Aorta (tissue), 5 donors: ENCODE data around the gene AMPH. TPM values are rescaled to one million over a fixed set of nuclear protein-coding genes. Genes with fewer than 3 reads are reported as not detected.

Source experiments
- ATAC-seq: fragments of 200-7000 bp; cut with Tn5 transposase; one replicate; pipeline ENCODE4 v1.9.1; 2022; ENCODE audit warnings: moderate library complexity; ENCODE audit not compliant: low FRiP score
- DNase-seq, 2 donors: peaks; one replicate each; pipeline ENCODE4 v3.0.0-alpha.2; 2020
- H3K27ac ChIP-seq, 2 donors: one replicate each; pipeline ENCODE4 v1.5.1; 2013; ENCODE audit warnings: low read length in 2 of 2, mild to moderate bottlenecking in 2 of 2, moderate library complexity in 2 of 2, control low read depth in 1 of 2, inconsistent platforms in 1 of 2, low read depth in 1 of 2
- H3K27me3 ChIP-seq, 2 donors: one replicate each; pipeline ENCODE4 v1.6.1; 2013; ENCODE audit warnings: control low read depth in 1 of 2, low read length in 1 of 2, mild to moderate bottlenecking in 1 of 2, moderate library complexity in 1 of 2; ENCODE audit not compliant: insufficient read depth in 2 of 2, control insufficient read depth in 1 of 2
- H3K36me3 ChIP-seq, 2 donors: one replicate each; pipeline ENCODE4 v1.6.1; 2013; ENCODE audit warnings: control low read depth in 1 of 2, low read length in 1 of 2, mild to moderate bottlenecking in 1 of 2; ENCODE audit not compliant: insufficient read depth in 2 of 2, control insufficient read depth in 1 of 2
- H3K4me1 ChIP-seq, 2 donors: one replicate each; pipeline ENCODE4 v1.6.1; 2013; ENCODE audit warnings: low read length in 2 of 2, control low read depth in 1 of 2, mild to moderate bottlenecking in 1 of 2, moderate library complexity in 1 of 2; ENCODE audit not compliant: insufficient read depth in 2 of 2, control insufficient read depth in 1 of 2
- H3K4me3 ChIP-seq, 2 donors: one replicate each; pipeline ENCODE4 v1.5.1; 2013; ENCODE audit warnings: low read length in 2 of 2, control low read depth in 1 of 2, mild to moderate bottlenecking in 1 of 2
- H3K9me3 ChIP-seq: one replicate; pipeline ENCODE4 v1.6.1; 2013; ENCODE audit warnings: mild to moderate bottlenecking, low read length; ENCODE audit not compliant: control insufficient read depth
- WGBS, 2 donors: extraction: QIAGEN DNeasy Blood & Tissue Kit; methylation state at CpG; one replicate each; pipeline ENCODE4 v1.1.7; 2013; 5-methylcytosine and 5-hydroxymethylcytosine counted together
- intact Hi-C, 2 donors: fragments of 100-400 bp; cut with DNase I; formaldehyde crosslinking; loops; one replicate each; pipeline versions ENCODE4 v1.14.2 to v1.15.0; 2022
- polyA plus RNA-seq, 2 donors: library from polyadenylated mRNA; stranded (reverse); fragments of 200-250 nt; gene quantifications; one replicate each; pipeline ENCODE4 v1.2.3, GENCODE V29; 2013
- total RNA-seq, 2 donors: library from RNA; stranded (reverse); fragmentation: NEBNext Ultra II Directional; extraction: Animal tissue kit (Norgen Biotek cat#: 25700); gene quantifications; one replicate each; pipeline ENCODE4 v1.2.1, GENCODE V29; 2021
- donor health status: healthy with polysubstance abuse.
- donor health status: Bipolar disorder and iron deficiency.
- donor health status: DM: no; HTN: no; CAD: no.
- donor health status: DM: no; HTN: no; CAD: no.
- donor health status: DM: yes; HTN: yes; CAD: no.

Gene AMPH
- total and polyA plus RNA-seq, 4 donors = 1.3 to 8.8 (median 4.4) TPM

- no peak for ATAC-seq
- Histone ChIP-seq H3K4me3 (no peak overlapping the region), H3K9me3 (no peaks in the 10 kb centered on the region), H3K27ac (no peak overlapping the region), H3K36me3 (no peaks in the 10 kb centered on the region), H3K27me3 (no peaks in the 10 kb centered on the region), H3K4me1 (no peaks in the 10 kb centered on the region)
- no peak for DNase-seq
- 83 to 86% methylated on average over 2 of the region's 2 CpGs for WGBS, 2 donors
- intact Hi-C loops = no loop called here
Observed at GRCh38 chr7:38507384-38507783, 123.8 kb downstream of the AMPH start.

- no peak overlapping the region for H3K4me3 ChIP-seq
- no peaks in the 10 kb centered on the region for H3K4me1 ChIP-seq
- WGBS, 2 donors = 46 to 51% methylated on average over 3 of the region's 3 CpGs
- ATAC-seq (no peak), DNase-seq (no peak)
- H3K9me3 ChIP-seq = no peaks in the 10 kb centered on the region
- intact Hi-C loops = no loop called here
- no peak overlapping the region for H3K27ac ChIP-seq
- H3K36me3 ChIP-seq = no peaks in the 10 kb centered on the region
- H3K27me3 ChIP-seq = no peaks in the 10 kb centered on the region
Observed at GRCh38 chr7:38506756-38507155, 124.4 kb downstream of the AMPH start.

GRCh38 chr7:38506004-38506403, 125.2 kb downstream of the AMPH start:
- no peaks in the 10 kb centered on the region for H3K27me3 ChIP-seq
- H3K27ac ChIP-seq = no peak overlapping the region
- H3K9me3 ChIP-seq = no peaks in the 10 kb centered on the region
- intact Hi-C loops = no loop called here
- no peaks in the 10 kb centered on the region for H3K36me3 ChIP-seq
- no peaks in the 10 kb centered on the region for H3K4me1 ChIP-seq
- no peak for DNase-seq
- no peak overlapping the region for H3K4me3 ChIP-seq
- WGBS, 2 donors = 96 to 100% methylated on average over 1 of the region's 1 CpG
- no peak for ATAC-seq

- Histone ChIP-seq H3K27ac (no peak overlapping the region), H3K9me3 (no peaks in the 10 kb centered on the region), H3K4me3 (no peak overlapping the region), H3K27me3 (no peaks in the 10 kb centered on the region), H3K4me1 (no peaks in the 10 kb centered on the region), H3K36me3 (no peaks in the 10 kb centered on the region)
- intact Hi-C loops = no loop called here
- 83 to 85% methylated on average over 2 of the region's 2 CpGs for WGBS, 2 donors
- DNase-seq (no peak), ATAC-seq (no peak)
Observed at GRCh38 chr7:38504684-38505083, 126.5 kb downstream of the AMPH start.

GRCh38 chr7:38502848-38503247, 128.3 kb downstream of the AMPH start:
- intact Hi-C loops = no loop called here
- Histone ChIP-seq H3K9me3 (no peaks in the 10 kb centered on the region), H3K27me3 (no peaks in the 10 kb centered on the region), H3K4me3 (no peak overlapping the region), H3K4me1 (no peaks in the 10 kb centered on the region), H3K27ac (no peak overlapping the region), H3K36me3 (no peaks in the 10 kb centered on the region)
- DNase-seq = no peak
- ATAC-seq = no peak
- WGBS, 2 donors = 94 to 95% methylated on average over 6 of the region's 6 CpGs

- H3K4me3 ChIP-seq = no peak overlapping the region
- no peak overlapping the region for H3K27ac ChIP-seq
- WGBS, 2 donors = 92 to 96% methylated on average over 4 of the region's 4 CpGs
- no peaks in the 10 kb centered on the region for H3K9me3 ChIP-seq
- H3K4me1 ChIP-seq = no peaks in the 10 kb centered on the region
- ATAC-seq (no peak), DNase-seq (no peak)
- intact Hi-C loops = no loop called here
- H3K36me3 ChIP-seq = no peaks in the 10 kb centered on the region
- no peaks in the 10 kb centered on the region for H3K27me3 ChIP-seq
Observed at GRCh38 chr7:38502289-38502688, 128.9 kb downstream of the AMPH start.

GRCh38 chr7:38492010-38492409, 139.2 kb downstream of the AMPH start:
- intact Hi-C loops = no loop called here

GRCh38 chr7:38482521-38482920, 148.7 kb downstream of the AMPH start:
- intact Hi-C loops = no loop called here
- no peaks in the 10 kb centered on the region for H3K27me3 ChIP-seq
- H3K9me3 ChIP-seq = no peaks in the 10 kb centered on the region
- DNase-seq (no peak), ATAC-seq (no peak)
- H3K36me3 ChIP-seq = no peaks in the 10 kb centered on the region
- H3K27ac ChIP-seq = no peak overlapping the region
- H3K4me1 ChIP-seq = no peaks in the 10 kb centered on the region
- WGBS, 2 donors = 76 to 78% methylated on average over 1 of the region's 1 CpG
- H3K4me3 ChIP-seq = no peak overlapping the region

More at GRCh38 chr7:38492010-38492409, 139.2 kb downstream of the AMPH start:
- H3K4me1 ChIP-seq = no peaks in the 10 kb centered on the region
- no peaks in the 10 kb centered on the region for H3K27me3 ChIP-seq
- no peak overlapping the region for H3K4me3 ChIP-seq
- DNase-seq (no peak), ATAC-seq (no peak)
- no peaks in the 10 kb centered on the region for H3K9me3 ChIP-seq
- no peak overlapping the region for H3K27ac ChIP-seq
- WGBS, 2 donors = 82 to 84% methylated on average over 2 of the region's 2 CpGs
- H3K36me3 ChIP-seq = peaks cover 0 to 3% of the 10 kb centered on the region in 2 donors

GRCh38 chr7:38481401-38481800, 149.8 kb downstream of the AMPH start:
- no peak overlapping the region for H3K27ac ChIP-seq
- no peaks in the 10 kb centered on the region for H3K9me3 ChIP-seq
- ATAC-seq (no peak), DNase-seq (no peak)
- H3K4me3 ChIP-seq = no peak overlapping the region
- intact Hi-C loops = no loop called here
- no peaks in the 10 kb centered on the region for H3K27me3 ChIP-seq
- no peaks in the 10 kb centered on the region for H3K36me3 ChIP-seq
- WGBS, 2 donors = 72 to 75% methylated on average over 2 of the region's 2 CpGs
- H3K4me1 ChIP-seq = no peaks in the 10 kb centered on the region
